H1 (cell line): ENCODE measurements around the gene KIAA0513. TPM values are rescaled to one million over a fixed set of nuclear protein-coding genes. Genes with fewer than 3 reads are reported as not detected.
A peak's percentile ranks its signal among the peaks of the same experiment; 100 is the strongest.

Source experiments
- CTCF ChIA-PET: fragments of 300-600 bp; sonication (Branson Sonifier 250); formaldehyde crosslinking; loops from one replicate; lab custom pipeline; 2021; ENCODE audit not compliant: partially characterized antibody; lab: Charles Lee
- POLR2A ChIA-PET: fragments of 300-600 bp; sonication (Branson Sonifier 250); formaldehyde crosslinking; loops from one replicate; lab custom pipeline; 2021; ENCODE audit warnings: inconsistent platforms; ENCODE audit not compliant: partially characterized antibody; lab: Charles Lee
- DNase-seq, 2 experiments: peaks; one replicate each; pipeline versions ENCODE4 v3.0.0 to v3.0.0-alpha.2; 2010 to 2022; ENCODE audit warnings: low spot score in 2 of 2, low read depth in 1 of 2, mixed read lengths in 1 of 2
- FAIRE-seq: peaks from 2 replicates; lab custom pipeline; 2011; peaks lifted over from hg19 to GRCh38; lab: Jason Lieb, UNC
- H2AFZ ChIP-seq: 2 replicates; pipeline ENCODE4 v1.8.1; 2012; ENCODE audit warnings: low read length, inconsistent platforms
- H2AK5ac ChIP-seq: 2 replicates; pipeline ENCODE4 v1.6.1; 2013; ENCODE audit warnings: low read depth, low read length
- H2BK120ac ChIP-seq: replicated peaks from 2 replicates; pipeline ENCODE3; 2013; ENCODE audit warnings: low read depth, low read length, inconsistent platforms
- H2BK12ac ChIP-seq: 2 replicates; pipeline ENCODE4 v1.6.1; 2013; ENCODE audit warnings: low read depth, low read length
- H2BK15ac ChIP-seq: 2 replicates; pipeline ENCODE4 v1.6.1; 2013; ENCODE audit warnings: low read length
- H2BK20ac ChIP-seq: 2 replicates; pipeline ENCODE4 v1.6.1; 2013; ENCODE audit warnings: low read length
- H2BK5ac ChIP-seq: 2 replicates; pipeline ENCODE4 v1.6.1; 2013; ENCODE audit warnings: low read depth, low read length
- H3K14ac ChIP-seq: 2 replicates; pipeline ENCODE4 v1.6.1; 2013; ENCODE audit warnings: inconsistent platforms; ENCODE audit not compliant: insufficient read length
- H3K18ac ChIP-seq: 2 replicates; pipeline ENCODE4 v1.6.1; 2013; ENCODE audit warnings: low read length; ENCODE audit errors: extremely low read depth
- H3K23ac ChIP-seq: 2 replicates; pipeline ENCODE4 v1.6.1; 2013; ENCODE audit warnings: inconsistent platforms; ENCODE audit not compliant: insufficient read length
- H3K23me2 ChIP-seq: 2 replicates; pipeline ENCODE4 v1.6.1; 2013; ENCODE audit warnings: low read depth, low read length
- H3K27ac ChIP-seq: 2 replicates; pipeline ENCODE4 v1.6.1; 2011; ENCODE audit warnings: low read depth, low read length, inconsistent platforms
- H3K27me3 ChIP-seq, 4 experiments: replicated peaks in 1 of 4; 1 replicate in 1 of 4; 2 replicates in 3 of 4; pipeline versions ENCODE4 v1.6.1 to v1.8.1; 2011 to 2013; ENCODE audit warnings: low read length in 3 of 4, mild to moderate bottlenecking in 3 of 4, inconsistent platforms in 2 of 4, mixed read lengths in 2 of 4, moderate library complexity in 1 of 4; ENCODE audit not compliant: control insufficient read depth in 3 of 4, insufficient read depth in 3 of 4; ENCODE audit errors: extremely low read depth in 1 of 4
- H3K36me3 ChIP-seq, 4 experiments: 2 replicates each; pipeline versions ENCODE4 v1.6.1 to v1.8.1; 2011 to 2013; ENCODE audit warnings: mild to moderate bottlenecking in 4 of 4, low read length in 3 of 4, moderate library complexity in 2 of 4, control low read depth in 1 of 4, inconsistent platforms in 1 of 4; ENCODE audit not compliant: insufficient read depth in 4 of 4, control insufficient read depth in 2 of 4
- H3K4ac ChIP-seq: replicated peaks from 2 replicates; pipeline ENCODE3; 2013; ENCODE audit warnings: low read length, low read depth, mixed read lengths, inconsistent platforms; ENCODE audit not compliant: insufficient read length
- H3K4me1 ChIP-seq, 4 experiments: replicated peaks in 1 of 4; 1 replicate in 1 of 4; 2 replicates in 3 of 4; pipeline versions ENCODE4 v1.6.1 to v1.8.1; 2011 to 2013; ENCODE audit warnings: low read length in 3 of 4, inconsistent platforms in 2 of 4, mixed read lengths in 1 of 4; ENCODE audit not compliant: insufficient read depth in 4 of 4, control insufficient read depth in 3 of 4
- H3K4me2 ChIP-seq, 2 experiments: 2 replicates each; pipeline versions ENCODE4 v1.6.1 to v1.8.1; 2011 to 2013; ENCODE audit warnings: low read depth in 2 of 2, low read length in 2 of 2, control low read depth in 1 of 2, inconsistent platforms in 1 of 2, mild to moderate bottlenecking in 1 of 2; ENCODE audit not compliant: insufficient read depth in 1 of 2
- H3K4me3 ChIP-seq, 4 experiments: fragments of 200-600, 300-600 bp in 1 of 4; sonication (generic), shearing (Covaris generic), sonication (Bioruptor Twin) in 1 of 4; 2 replicates each; pipeline versions ENCODE4 v1.5.1 to v1.8.1; 2011 to 2016; ENCODE audit warnings: low read length in 4 of 4, low read depth in 3 of 4, control low read depth in 2 of 4, inconsistent platforms in 2 of 4, mild to moderate bottlenecking in 2 of 4, mixed read lengths in 1 of 4, moderate library complexity in 1 of 4; ENCODE audit not compliant: insufficient read depth in 2 of 4; ENCODE audit errors: extremely low read depth in 1 of 4
- H3K56ac ChIP-seq: replicated peaks from 2 replicates; pipeline ENCODE3; 2013; ENCODE audit warnings: low read depth, mild to moderate bottlenecking, mixed read lengths, low read length, inconsistent platforms; ENCODE audit not compliant: insufficient read length
- H3K79me1 ChIP-seq: 2 replicates; pipeline ENCODE4 v1.6.1; 2013; ENCODE audit warnings: low read depth, low read length, control low read depth
- H3K79me2 ChIP-seq, 2 experiments: 2 replicates each; pipeline versions ENCODE4 v1.6.1 to v1.8.1; 2012 to 2013; ENCODE audit warnings: low read length in 2 of 2, mild to moderate bottlenecking in 2 of 2, inconsistent platforms in 1 of 2; ENCODE audit not compliant: insufficient read depth in 2 of 2, control insufficient read depth in 1 of 2
- H3K9ac ChIP-seq, 4 experiments: replicated peaks in 1 of 4; 1 replicate in 1 of 4; 2 replicates in 3 of 4; pipeline versions ENCODE4 v1.6.1 to v1.8.1; 2011 to 2013; ENCODE audit warnings: low read depth in 3 of 4, low read length in 3 of 4, control low read depth in 2 of 4, mild to moderate bottlenecking in 2 of 4, moderate library complexity in 2 of 4, inconsistent platforms in 1 of 4; ENCODE audit errors: extremely low read depth in 1 of 4
- H3K9me3 ChIP-seq, 2 experiments: 2 replicates each; pipeline versions ENCODE4 v1.6.1 to v1.8.1; 2012 to 2013; ENCODE audit warnings: mild to moderate bottlenecking in 2 of 2, moderate library complexity in 2 of 2, control low read depth in 1 of 2, inconsistent platforms in 1 of 2, low read depth in 1 of 2, low read length in 1 of 2, mixed read lengths in 1 of 2; ENCODE audit not compliant: insufficient read depth in 2 of 2
- H4K20me1 ChIP-seq, 2 experiments: replicated peaks in 1 of 2; 2 replicates each; pipeline versions ENCODE3 to v1.8.1; 2011 to 2013; ENCODE audit warnings: inconsistent platforms in 2 of 2, low read length in 2 of 2, mild to moderate bottlenecking in 1 of 2; ENCODE audit not compliant: insufficient read depth in 2 of 2, control insufficient read depth in 1 of 2
- H4K5ac ChIP-seq: 2 replicates; pipeline ENCODE4 v1.6.1; 2013; ENCODE audit warnings: low read length, low read depth, mixed read lengths, inconsistent platforms; ENCODE audit not compliant: insufficient read length
- H4K8ac ChIP-seq: 2 replicates; pipeline ENCODE4 v1.8.0; 2013; ENCODE audit warnings: mild to moderate bottlenecking, moderate library complexity, low read length, inconsistent platforms; ENCODE audit not compliant: insufficient read depth; ENCODE audit errors: extremely low read depth
- H4K91ac ChIP-seq: replicated peaks from 2 replicates; pipeline ENCODE3; 2013; ENCODE audit warnings: low read length, mixed read lengths, inconsistent platforms; ENCODE audit not compliant: insufficient read length
- EZH2 ChIP-seq: fragments of 200-600 bp; sonication (generic); IDR thresholded peaks from 2 replicates; pipeline ENCODE4 v1.7.1; 2012; ENCODE audit warnings: low read depth, mild to moderate bottlenecking, moderate library complexity, low read length, inconsistent platforms; ENCODE audit not compliant: severe bottlenecking
- GABPA ChIP-seq: IDR thresholded peaks from 2 replicates; pipeline ENCODE4 v1.6.1; 2011; ENCODE audit warnings: mild to moderate bottlenecking, low read length, moderate library complexity, borderline replicate concordance; ENCODE audit not compliant: insufficient read depth
- SIRT6 ChIP-seq: IDR thresholded peaks from one replicate; pipeline ENCODE4 v1.7.1; 2012; ENCODE audit warnings: low read length, inconsistent platforms
- SIX5 ChIP-seq: IDR thresholded peaks from 2 replicates; pipeline ENCODE4 v1.6.1; 2011; ENCODE audit warnings: mild to moderate bottlenecking, low read depth, low read length
- WGBS, 2 experiments: shearing (Covaris generic) in 1 of 2; methylation state at CpG; one replicate each; pipeline versions ENCODE4 v1.1.6 to v1.1.7; 2013 to 2015; ENCODE audit warnings: low lambda C conversion rate in 2 of 2, mixed read lengths in 2 of 2, inconsistent platforms in 1 of 2, low coverage in 1 of 2, missing lambda C conversion rate in 1 of 2; ENCODE audit not compliant: insufficient replicate concordance in 2 of 2, insufficient coverage in 1 of 2, insufficient read length in 1 of 2; ENCODE audit errors: extremely low coverage in 1 of 2, missing lambda C conversion rate in 1 of 2; 5-methylcytosine and 5-hydroxymethylcytosine counted together
- polyA plus RNA-seq, 7 experiments: library from polyadenylated mRNA; depleted of rRNA in 3 of 7; stranded (reverse) in 5 of 7; unstranded in 2 of 7; fragments of >200 nt in 5 of 7; fragments of 200-250 nt in 2 of 7; gene quantifications; 1 replicate in 5 of 7; 2 replicates in 1 of 7; 4 replicates in 1 of 7; pipeline versions ENCODE4 v1.2.1 to v1.2.3, GENCODE V29; 2011 to 2013; ENCODE audit warnings: missing spikeins in 2 of 7, mixed read lengths in 2 of 7
- total RNA-seq: library from RNA; stranded (reverse); fragmentation: NEBNext Ultra II Directional; extraction: Animal tissue kit (Norgen Biotek cat#: 25700); gene quantifications from 2 replicates; pipeline ENCODE4 v1.2.1, GENCODE V29; 2021

KIAA0513 gene
- total and polyA plus RNA-seq, 2 of the 8 experiments (the other 6 are each of a cell fraction or from before 2014, with no cell fraction given) = 2.1 to 6.1 TPM

- Histone ChIP-seq H3K23me2 (no peaks in the 10 kb centered on the region), H3K9me3 (no peaks in the 10 kb centered on the region; a peak in 1 of 4 replicates), H3K18ac (no peak overlapping the region; the same call in 1 of the 2 replicates), H3K79me1 (no peaks in the 10 kb centered on the region), H4K91ac (peak overlapping the region; percentile 58), H3K56ac (no peak overlapping the region), H3K4me1 (peaks cover 0 to 11% (median 2%) of the 10 kb centered on the region in 4 experiments; a peak in 4 of 7 replicates), H2BK5ac (0 out of 2 replicates have a peak overlapping the region, but pooled peaks have one; percentile 24), H3K27me3 (no peaks in the 10 kb centered on the region), H4K8ac (0 out of 2 replicates have a peak overlapping the region, but pooled peaks have one; percentile 51), H2BK120ac (no peak overlapping the region), H2AFZ (no peak overlapping the region), H2AK5ac (no peak overlapping the region), H4K20me1 (no peaks in the 10 kb centered on the region), H3K36me3 (no peaks in the 10 kb centered on the region), H3K79me2 (no peaks in the 10 kb centered on the region), H3K4me3 (no peak overlapping the region), H3K9ac (no peak overlapping the region), H3K4me2 (no peak overlapping the region; a peak in 1 of 4 replicates), H3K23ac (no peak overlapping the region), H3K4ac (no peak overlapping the region), H2BK20ac (no peak overlapping the region), H2BK12ac (0 out of 2 replicates have a peak overlapping the region, but pooled peaks have one; percentile 80), H3K14ac (no peak overlapping the region), H3K27ac (no peak overlapping the region), H2BK15ac (0 out of 2 replicates have a peak overlapping the region, but pooled peaks have one; percentile 98), H4K5ac (no peak overlapping the region)
- WGBS, 2 experiments = 83% methylated on average over 29 of the region's 29 CpGs; no CpG with 5 or more reads in 1 of the 2 experiments
- no peak for TF ChIP-seq SIX5
- no peak for TF ChIP-seq SIRT6
- no peak for TF ChIP-seq EZH2
- no peak for TF ChIP-seq GABPA
- DNase-seq = no peak
- ChIA-PET CTCF (interaction anchor here (0.6 kb wide), 1 partner anchor 108 kb away, joined by 3 read pairs; no protein-coding TSS in a partner anchor), POLR2A (no interaction called here)
- FAIRE-seq = no peak
Observed at GRCh38 chr16:85137323-85138072, 109.9 kb downstream of the KIAA0513 start.
